Measurements from ENCODE around the gene VSIG10L. TPM values are rescaled to one million over a fixed set of nuclear protein-coding genes. Genes with fewer than 3 reads are reported as not detected.

Gene VSIG10L
- total and polyA plus RNA-seq, 7 donors, result 0.35 to 2.3 (median 0.79) TPM

DNA sequence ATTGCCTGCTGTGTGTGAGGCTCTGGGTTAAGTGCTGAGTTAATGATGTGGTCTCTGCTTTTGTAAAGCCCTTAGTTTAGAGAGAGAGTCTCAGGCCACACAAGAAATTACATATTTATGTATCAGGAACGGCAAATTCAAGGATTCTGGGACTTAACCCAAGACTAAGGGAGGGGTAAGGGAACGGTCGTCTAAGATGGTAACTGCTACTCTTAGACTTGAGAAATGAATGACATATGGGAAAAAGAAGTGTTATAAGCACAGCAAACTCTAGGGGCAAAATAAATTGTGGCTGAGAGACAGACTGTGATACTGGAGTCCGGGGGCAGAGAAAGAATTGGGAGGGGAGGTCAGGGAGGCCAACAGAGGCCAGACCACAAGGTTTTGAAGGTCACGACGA is 10.2 kb downstream of the VSIG10L start:
- no peak for DNase-seq
- H3K4me1 ChIP-seq, result no peaks in the 10 kb centered on the region
- intact Hi-C loops (cut with DNase I), result no loop called here
- 86 to 90% (median 90%) methylated on average over 6 of the region's 6 CpGs for WGBS, 3 donors
- peaks cover 0 to 34% (median 13%) of the 10 kb centered on the region in 3 donors for H3K27me3 ChIP-seq (ENCODE audit: insufficient read depth in 3 of 3, low read length in 2 of 3)
- H3K9me3 ChIP-seq, result no peaks in the 10 kb centered on the region
- no peak overlapping the region for H3K27ac ChIP-seq
- no peak for ATAC-seq
- H3K36me3 ChIP-seq (ENCODE audit: insufficient read depth in 1 of 2, low read depth in 1 of 2), result no peaks in the 10 kb centered on the region
- TF ChIP-seq, protein P1, sequence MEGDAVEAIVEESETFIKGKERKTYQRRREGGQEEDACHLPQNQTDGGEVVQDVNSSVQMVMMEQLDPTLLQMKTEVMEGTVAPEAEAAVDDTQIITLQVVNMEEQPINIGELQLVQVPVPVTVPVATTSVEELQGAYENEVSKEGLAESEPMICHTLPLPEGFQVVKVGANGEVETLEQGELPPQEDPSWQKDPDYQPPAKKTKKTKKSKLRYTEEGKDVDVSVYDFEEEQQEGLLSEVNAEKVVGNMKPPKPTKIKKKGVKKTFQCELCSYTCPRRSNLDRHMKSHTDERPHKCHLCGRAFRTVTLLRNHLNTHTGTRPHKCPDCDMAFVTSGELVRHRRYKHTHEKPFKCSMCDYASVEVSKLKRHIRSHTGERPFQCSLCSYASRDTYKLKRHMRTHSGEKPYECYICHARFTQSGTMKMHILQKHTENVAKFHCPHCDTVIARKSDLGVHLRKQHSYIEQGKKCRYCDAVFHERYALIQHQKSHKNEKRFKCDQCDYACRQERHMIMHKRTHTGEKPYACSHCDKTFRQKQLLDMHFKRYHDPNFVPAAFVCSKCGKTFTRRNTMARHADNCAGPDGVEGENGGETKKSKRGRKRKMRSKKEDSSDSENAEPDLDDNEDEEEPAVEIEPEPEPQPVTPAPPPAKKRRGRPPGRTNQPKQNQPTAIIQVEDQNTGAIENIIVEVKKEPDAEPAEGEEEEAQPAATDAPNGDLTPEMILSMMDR (IDR thresholded peaks at IDR 0.05), result no peak
- no peak overlapping the region for H3K4me3 ChIP-seq

DNA sequence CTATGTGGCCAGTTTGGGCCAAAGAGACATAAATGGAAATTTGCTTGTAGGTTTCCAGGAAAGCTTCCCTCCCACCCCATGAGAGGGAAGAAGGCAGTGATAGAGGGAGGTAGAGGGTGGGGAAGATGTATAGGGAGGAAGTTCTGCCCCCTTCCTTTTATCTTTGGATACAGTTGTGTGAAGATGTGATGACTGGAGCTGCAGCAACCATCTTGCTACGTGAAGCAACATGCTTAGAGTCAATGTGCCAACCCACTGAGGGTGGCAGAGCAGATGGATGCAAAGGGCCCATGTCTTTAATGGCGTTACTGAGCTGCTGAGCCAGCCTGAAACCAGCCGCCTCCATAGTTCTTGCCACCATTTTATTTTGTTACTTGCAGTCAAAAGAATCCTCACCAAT is 10.7 kb downstream of the VSIG10L start:
- 60 to 81% (median 80%) methylated on average over 3 of the region's 3 CpGs for WGBS, 3 donors
- intact Hi-C loops (cut with DNase I), result no loop called here
- H3K27me3 ChIP-seq (ENCODE audit: insufficient read depth in 3 of 3, low read length in 2 of 3), result peaks cover 0 to 39% (median 15%) of the 10 kb centered on the region in 3 donors

DNA sequence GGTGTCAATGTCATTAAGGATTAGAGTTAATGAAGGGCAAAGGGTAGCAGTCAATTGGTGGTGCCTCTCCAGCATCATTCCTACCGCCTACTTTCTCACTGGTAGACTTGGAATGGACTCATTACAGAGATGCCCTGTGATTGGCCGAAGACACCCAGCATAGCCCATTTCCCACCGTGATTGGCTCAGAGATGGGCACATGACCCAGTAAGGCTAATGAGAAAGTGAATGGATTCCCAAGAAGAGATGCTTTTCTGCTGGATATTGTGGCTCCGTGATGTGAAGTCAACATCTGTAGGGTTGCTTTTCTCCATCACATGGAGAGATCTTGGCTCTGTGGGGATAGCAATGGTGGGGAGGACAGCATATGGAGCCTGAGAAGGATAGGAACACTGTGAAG is 11.6 kb downstream of the VSIG10L start:
- DNase-seq (no peak), ATAC-seq (no peak)
- H3K4me1 ChIP-seq, result no peaks in the 10 kb centered on the region
- TF ChIP-seq, protein P1 (IDR thresholded peaks at IDR 0.05), result no peak
- no peak overlapping the region for H3K27ac ChIP-seq
- H3K27me3 ChIP-seq (ENCODE audit: insufficient read depth in 3 of 3, low read length in 2 of 3), result peaks cover 0 to 46% (median 15%) of the 10 kb centered on the region in 3 donors
- intact Hi-C loops (cut with DNase I), result no loop called here
- H3K36me3 ChIP-seq (ENCODE audit: insufficient read depth in 1 of 2, low read depth in 1 of 2), result no peaks in the 10 kb centered on the region
- H3K4me3 ChIP-seq, result no peak overlapping the region
- WGBS, 3 donors, result 93 to 96% (median 95%) methylated on average over 4 of the region's 4 CpGs
- no peaks in the 10 kb centered on the region for H3K9me3 ChIP-seq

More for the DNA sequence above, 10.7 kb downstream of the VSIG10L start:
- Histone ChIP-seq H3K9me3 (no peaks in the 10 kb centered on the region), H3K4me1 (no peaks in the 10 kb centered on the region), H3K4me3 (no peak overlapping the region), H3K27ac (no peak overlapping the region), H3K36me3 (ENCODE audit: insufficient read depth in 1 of 2, low read depth in 1 of 2) (no peaks in the 10 kb centered on the region)
- TF ChIP-seq, protein P1 (IDR thresholded peaks at IDR 0.05), result no peak
- no peak for DNase-seq
- no peak for ATAC-seq

DNA sequence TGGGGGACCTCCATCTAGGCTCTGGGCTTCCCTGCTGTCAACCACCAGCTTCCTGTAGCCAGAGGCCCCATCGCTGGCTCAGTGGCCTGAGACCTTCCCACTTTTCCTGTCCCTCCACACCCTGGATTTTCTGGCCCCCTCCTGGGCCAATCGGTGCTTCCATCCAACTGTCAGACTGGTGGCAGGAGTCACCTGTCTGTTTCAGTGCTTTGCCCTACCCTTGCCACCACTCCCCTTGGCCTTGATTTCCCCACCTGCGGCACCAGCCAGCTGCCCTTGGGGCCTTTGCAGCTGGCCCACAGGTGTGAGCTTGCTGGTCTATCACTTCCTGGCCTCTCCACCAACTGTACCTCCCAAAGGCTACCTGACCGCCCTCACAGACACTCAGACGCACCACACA is 12.5 kb downstream of the VSIG10L start:
- Histone ChIP-seq H3K4me3 (no peak overlapping the region), H3K27me3 (ENCODE audit: insufficient read depth in 3 of 3, low read length in 2 of 3) (peaks cover 0 to 50% (median 15%) of the 10 kb centered on the region in 3 donors), H3K27ac (no peak overlapping the region), H3K4me1 (no peaks in the 10 kb centered on the region), H3K36me3 (ENCODE audit: insufficient read depth in 1 of 2, low read depth in 1 of 2) (no peaks in the 10 kb centered on the region), H3K9me3 (no peaks in the 10 kb centered on the region)
- no peak for DNase-seq
- ATAC-seq, result no peak
- 84 to 96% (median 88%) methylated on average over 5 of the region's 5 CpGs for WGBS, 3 donors
- intact Hi-C loops (cut with DNase I), result no loop called here
- TF ChIP-seq, protein P1 (IDR thresholded peaks at IDR 0.05), result no peak
